Measurements from ENCODE around the gene XPC.

- TF ChIP-seq POLR2A (IDR thresholded peaks at IDR 0.05; ENCODE audit: low read depth, low read length) (no peak), TAF1 (IDR thresholded peaks at IDR 0.05; ENCODE audit: borderline replicate concordance, low read depth, low read length) (no peak), POLR2AphosphoS5 (IDR thresholded peaks at IDR 0.05; ENCODE audit: low read depth, low read length) (no peak)
These were observed 1.4 kb upstream of the XPC start for GRCh38 chr3:14179795-14180194.

Measured in GM12892 (cell line).